HepG2 (cell line): ENCODE results near the gene MIEF1. TPM values are rescaled to one million over a fixed set of nuclear protein-coding genes. Genes with fewer than 3 reads are reported as not detected.

Experiments
- AHR ChIP-seq: IDR thresholded peaks from 2 replicates; pipeline ENCODE4 v1.6.1; 2018; ENCODE audit warnings: missing genetic modification reagents, missing compliant biosample characterization
- FOXJ3 ChIP-seq: sonication (generic); formaldehyde crosslinking; IDR thresholded peaks from 2 replicates; pipeline ENCODE4 v1.4.0; 2020; ENCODE audit warnings: missing genetic modification reagents, mild to moderate bottlenecking, borderline replicate concordance
- RARG ChIP-seq: sonication (generic); formaldehyde crosslinking; IDR thresholded peaks from 2 replicates; pipeline ENCODE4 v1.4.0; 2020; ENCODE audit warnings: low read depth, mild to moderate bottlenecking, missing genetic modification reagents
- SNAPC5 ChIP-seq: sonication (generic); formaldehyde crosslinking; IDR thresholded peaks from 2 replicates; pipeline ENCODE4 v1.8.1; 2023; ENCODE audit warnings: mild to moderate bottlenecking, missing genetic modification reagents, borderline replicate concordance
- ZBTB43 ChIP-seq: sonication (generic); formaldehyde crosslinking; conservative IDR thresholded peaks from 2 replicates; pipeline ENCODE4 v1.4.0; 2020; ENCODE audit warnings: missing genetic modification reagents
- ZFP36 ChIP-seq: fragments of 150-350 bp; IDR thresholded peaks from 2 replicates; pipeline ENCODE4 v1.6.1; 2018; ENCODE audit warnings: borderline replicate concordance, low read length, low read depth; ENCODE audit not compliant: partially characterized antibody
- ZNF75D ChIP-seq: sonication (generic); formaldehyde crosslinking; IDR thresholded peaks from 2 replicates; pipeline ENCODE4 v1.8.1; 2023; ENCODE audit warnings: missing genetic modification reagents, mild to moderate bottlenecking, borderline replicate concordance
- ZSCAN12 ChIP-seq: sonication (generic); formaldehyde crosslinking; IDR thresholded peaks from 2 replicates; pipeline ENCODE4 v1.9.0; 2021; ENCODE audit warnings: mild to moderate bottlenecking, missing genetic modification reagents
- polyA plus RNA-seq, 8 experiments: library from polyadenylated mRNA; depleted of rRNA in 3 of 8; stranded (reverse) in 7 of 8; unstranded in 1 of 8; fragments of >200 nt; fragmentation: Illumina TruSeq in 4 of 8; extraction: Trizol in 4 of 8; gene quantifications; 2 replicates each; pipeline versions ENCODE4 v1.2.1 to v1.2.3, GENCODE V29; 2011 to 2016; ENCODE audit warnings: low read depth in 4 of 8, missing spikeins in 1 of 8, mixed read lengths in 1 of 8; ENCODE audit not compliant: insufficient read depth in 1 of 8
- total RNA-seq, 5 experiments: library from RNA; depleted of rRNA; stranded (reverse); fragments of >200 nt; fragmentation: Illumina TruSeq; extraction: Trizol; gene quantifications; 2 replicates each; pipeline ENCODE4 v1.2.3, GENCODE V29; 2016; ENCODE audit warnings: low read depth in 1 of 5
- TF ChIP-seq, protein P1 (sequence below): sonication (generic); formaldehyde crosslinking; IDR thresholded peaks from 2 replicates; pipeline ENCODE4 v1.4.0; 2020; ENCODE audit warnings: missing genetic modification reagents
- TF ChIP-seq, protein P2 (sequence below): sonication (generic); formaldehyde crosslinking; IDR thresholded peaks from 2 replicates; pipeline ENCODE4 v1.5.0; 2020; ENCODE audit warnings: mild to moderate bottlenecking, low read depth, missing genetic modification reagents, borderline replicate concordance
- TF ChIP-seq, protein P3 (sequence below): sonication (generic); formaldehyde crosslinking; IDR thresholded peaks from 2 replicates; pipeline ENCODE4 v1.4.0; 2020; ENCODE audit warnings: missing genetic modification reagents, borderline replicate concordance
- TF ChIP-seq, protein P4 (sequence below): sonication (generic); formaldehyde crosslinking; IDR thresholded peaks from 2 replicates; pipeline ENCODE4 v1.4.0; 2020; ENCODE audit warnings: mild to moderate bottlenecking, missing genetic modification reagents

Gene MIEF1
- total and polyA plus RNA-seq, 2 of the 13 experiments (the other 11 are each of a cell fraction or from before 2014, with no cell fraction given): 21.7 to 34.8 TPM

DNA sequence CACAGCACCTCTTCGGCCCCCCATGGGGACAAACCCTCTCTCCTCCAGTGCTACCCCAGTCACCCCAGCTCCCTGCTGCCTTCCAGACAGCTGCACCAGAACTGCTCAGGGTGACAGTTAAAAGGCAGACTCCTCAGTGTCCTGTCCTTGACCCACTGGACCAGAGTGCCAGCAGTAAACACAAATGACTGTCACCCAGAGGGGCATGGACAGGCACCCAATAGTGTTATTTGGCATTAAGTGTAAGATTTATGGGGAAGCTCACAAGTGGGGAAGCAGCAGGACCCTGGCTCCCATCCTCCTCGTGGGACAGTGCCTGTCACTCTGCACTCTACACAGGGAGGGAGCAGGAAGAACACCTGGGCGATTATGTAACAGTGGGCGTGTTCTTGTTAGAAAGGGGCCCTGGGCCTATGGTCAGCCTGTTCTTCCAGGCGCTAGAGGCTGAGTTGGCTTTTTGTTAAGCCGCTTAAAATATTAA is 25.4 kb downstream of the MIEF1 start (continued):
- TF ChIP-seq RARG (CRISPR knock-in tag) (no peak), ZBTB43 (no peak), SNAPC5 (CRISPR knock-in tag) (no peak), FOXJ3 (no peak), ZSCAN12 (CRISPR knock-in tag) (no peak), ZNF75D (CRISPR knock-in tag) (no peak), AHR (CRISPR knock-in tag) (no peak), ZFP36 (no peak)
- TF ChIP-seq, protein P1, sequence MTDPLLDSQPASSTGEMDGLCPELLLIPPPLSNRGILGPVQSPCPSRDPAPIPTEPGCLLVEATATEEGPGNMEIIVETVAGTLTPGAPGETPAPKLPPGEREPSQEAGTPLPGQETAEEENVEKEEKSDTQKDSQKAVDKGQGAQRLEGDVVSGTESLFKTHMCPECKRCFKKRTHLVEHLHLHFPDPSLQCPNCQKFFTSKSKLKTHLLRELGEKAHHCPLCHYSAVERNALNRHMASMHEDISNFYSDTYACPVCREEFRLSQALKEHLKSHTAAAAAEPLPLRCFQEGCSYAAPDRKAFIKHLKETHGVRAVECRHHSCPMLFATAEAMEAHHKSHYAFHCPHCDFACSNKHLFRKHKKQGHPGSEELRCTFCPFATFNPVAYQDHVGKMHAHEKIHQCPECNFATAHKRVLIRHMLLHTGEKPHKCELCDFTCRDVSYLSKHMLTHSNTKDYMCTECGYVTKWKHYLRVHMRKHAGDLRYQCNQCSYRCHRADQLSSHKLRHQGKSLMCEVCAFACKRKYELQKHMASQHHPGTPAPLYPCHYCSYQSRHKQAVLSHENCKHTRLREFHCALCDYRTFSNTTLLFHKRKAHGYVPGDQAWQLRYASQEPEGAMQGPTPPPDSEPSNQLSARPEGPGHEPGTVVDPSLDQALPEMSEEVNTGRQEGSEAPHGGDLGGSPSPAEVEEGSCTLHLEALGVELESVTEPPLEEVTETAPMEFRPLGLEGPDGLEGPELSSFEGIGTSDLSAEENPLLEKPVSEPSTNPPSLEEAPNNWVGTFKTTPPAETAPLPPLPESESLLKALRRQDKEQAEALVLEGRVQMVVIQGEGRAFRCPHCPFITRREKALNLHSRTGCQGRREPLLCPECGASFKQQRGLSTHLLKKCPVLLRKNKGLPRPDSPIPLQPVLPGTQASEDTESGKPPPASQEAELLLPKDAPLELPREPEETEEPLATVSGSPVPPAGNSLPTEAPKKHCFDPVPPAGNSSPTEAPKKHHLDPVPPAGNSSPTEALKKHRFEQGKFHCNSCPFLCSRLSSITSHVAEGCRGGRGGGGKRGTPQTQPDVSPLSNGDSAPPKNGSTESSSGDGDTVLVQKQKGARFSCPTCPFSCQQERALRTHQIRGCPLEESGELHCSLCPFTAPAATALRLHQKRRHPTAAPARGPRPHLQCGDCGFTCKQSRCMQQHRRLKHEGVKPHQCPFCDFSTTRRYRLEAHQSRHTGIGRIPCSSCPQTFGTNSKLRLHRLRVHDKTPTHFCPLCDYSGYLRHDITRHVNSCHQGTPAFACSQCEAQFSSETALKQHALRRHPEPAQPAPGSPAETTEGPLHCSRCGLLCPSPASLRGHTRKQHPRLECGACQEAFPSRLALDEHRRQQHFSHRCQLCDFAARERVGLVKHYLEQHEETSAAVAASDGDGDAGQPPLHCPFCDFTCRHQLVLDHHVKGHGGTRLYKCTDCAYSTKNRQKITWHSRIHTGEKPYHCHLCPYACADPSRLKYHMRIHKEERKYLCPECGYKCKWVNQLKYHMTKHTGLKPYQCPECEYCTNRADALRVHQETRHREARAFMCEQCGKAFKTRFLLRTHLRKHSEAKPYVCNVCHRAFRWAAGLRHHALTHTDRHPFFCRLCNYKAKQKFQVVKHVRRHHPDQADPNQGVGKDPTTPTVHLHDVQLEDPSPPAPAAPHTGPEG (CRISPR knock-in tag): no peak
- TF ChIP-seq, protein P2, sequence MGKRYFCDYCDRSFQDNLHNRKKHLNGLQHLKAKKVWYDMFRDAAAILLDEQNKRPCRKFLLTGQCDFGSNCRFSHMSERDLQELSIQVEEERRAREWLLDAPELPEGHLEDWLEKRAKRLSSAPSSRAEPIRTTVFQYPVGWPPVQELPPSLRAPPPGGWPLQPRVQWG (CRISPR knock-in tag): no peak
- TF ChIP-seq, protein P3, sequence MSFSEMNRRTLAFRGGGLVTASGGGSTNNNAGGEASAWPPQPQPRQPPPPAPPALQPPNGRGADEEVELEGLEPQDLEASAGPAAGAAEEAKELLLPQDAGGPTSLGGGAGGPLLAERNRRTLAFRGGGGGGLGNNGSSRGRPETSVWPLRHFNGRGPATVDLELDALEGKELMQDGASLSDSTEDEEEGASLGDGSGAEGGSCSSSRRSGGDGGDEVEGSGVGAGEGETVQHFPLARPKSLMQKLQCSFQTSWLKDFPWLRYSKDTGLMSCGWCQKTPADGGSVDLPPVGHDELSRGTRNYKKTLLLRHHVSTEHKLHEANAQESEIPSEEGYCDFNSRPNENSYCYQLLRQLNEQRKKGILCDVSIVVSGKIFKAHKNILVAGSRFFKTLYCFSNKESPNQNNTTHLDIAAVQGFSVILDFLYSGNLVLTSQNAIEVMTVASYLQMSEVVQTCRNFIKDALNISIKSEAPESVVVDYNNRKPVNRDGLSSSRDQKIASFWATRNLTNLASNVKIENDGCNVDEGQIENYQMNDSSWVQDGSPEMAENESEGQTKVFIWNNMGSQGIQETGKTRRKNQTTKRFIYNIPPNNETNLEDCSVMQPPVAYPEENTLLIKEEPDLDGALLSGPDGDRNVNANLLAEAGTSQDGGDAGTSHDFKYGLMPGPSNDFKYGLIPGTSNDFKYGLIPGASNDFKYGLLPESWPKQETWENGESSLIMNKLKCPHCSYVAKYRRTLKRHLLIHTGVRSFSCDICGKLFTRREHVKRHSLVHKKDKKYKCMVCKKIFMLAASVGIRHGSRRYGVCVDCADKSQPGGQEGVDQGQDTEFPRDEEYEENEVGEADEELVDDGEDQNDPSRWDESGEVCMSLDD (CRISPR knock-in tag): no peak
- TF ChIP-seq, protein P4, sequence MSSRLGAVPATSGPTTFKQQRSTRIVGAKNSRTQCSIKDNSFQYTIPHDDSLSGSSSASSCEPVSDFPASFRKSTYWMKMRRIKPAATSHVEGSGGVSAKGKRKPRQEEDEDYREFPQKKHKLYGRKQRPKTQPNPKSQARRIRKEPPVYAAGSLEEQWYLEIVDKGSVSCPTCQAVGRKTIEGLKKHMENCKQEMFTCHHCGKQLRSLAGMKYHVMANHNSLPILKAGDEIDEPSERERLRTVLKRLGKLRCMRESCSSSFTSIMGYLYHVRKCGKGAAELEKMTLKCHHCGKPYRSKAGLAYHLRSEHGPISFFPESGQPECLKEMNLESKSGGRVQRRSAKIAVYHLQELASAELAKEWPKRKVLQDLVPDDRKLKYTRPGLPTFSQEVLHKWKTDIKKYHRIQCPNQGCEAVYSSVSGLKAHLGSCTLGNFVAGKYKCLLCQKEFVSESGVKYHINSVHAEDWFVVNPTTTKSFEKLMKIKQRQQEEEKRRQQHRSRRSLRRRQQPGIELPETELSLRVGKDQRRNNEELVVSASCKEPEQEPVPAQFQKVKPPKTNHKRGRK (CRISPR knock-in tag): no peak
